Activated T-helper 17 cell treated with anti-CD3 and anti-CD28 coated beads, Interleukin-2, amount 50 U/mL, for 72 hours (primary cell): ENCODE data around the gene FOXN1. TPM values are rescaled to one million over a fixed set of nuclear protein-coding genes. Genes with fewer than 3 reads are reported as not detected.

Experiments
- ATAC-seq: fragments of 150-1000 bp; cut with Tn5 transposase; replicated peaks from 2 replicates; pipeline ENCODE4 v1.10.0; 2021; ENCODE audit warnings: mild to moderate bottlenecking, moderate library complexity
- H3K27ac Mint-ChIP-seq: one replicate; pipeline ENCODE4 v1.8.0; 2022; ENCODE audit warnings: mixed read lengths
- H3K27me3 Mint-ChIP-seq: one replicate; pipeline ENCODE4 v1.8.0; 2022; ENCODE audit warnings: mixed read lengths
- H3K36me3 Mint-ChIP-seq: one replicate; pipeline ENCODE4 v1.8.0; 2022; ENCODE audit warnings: low read depth, mild to moderate bottlenecking, mixed read lengths
- H3K4me1 Mint-ChIP-seq: one replicate; pipeline ENCODE4 v1.8.0; 2022; ENCODE audit warnings: mixed read lengths
- H3K4me3 Mint-ChIP-seq: one replicate; pipeline ENCODE4 v1.8.0; 2022; ENCODE audit warnings: mild to moderate bottlenecking, mixed read lengths
- H3K9me3 Mint-ChIP-seq: one replicate; pipeline ENCODE4 v1.8.0; 2022; ENCODE audit warnings: mixed read lengths
- total RNA-seq, 2 donors: library from RNA; stranded (reverse); gene quantifications; one replicate each; pipeline ENCODE4 v1.2.3, GENCODE V29; 2022

The FOXN1 gene
- total RNA-seq, 2 donors from 2014 or later = not detected

- no peak overlapping the region for H3K4me3 Mint-ChIP-seq
- H3K27ac Mint-ChIP-seq = no peak overlapping the region
- no peaks in the 10 kb centered on the region for H3K4me1 Mint-ChIP-seq
- ATAC-seq = no peak
- H3K36me3 Mint-ChIP-seq = no peaks in the 10 kb centered on the region
- H3K27me3 Mint-ChIP-seq = peaks cover 10% of the 10 kb centered on the region
- H3K9me3 Mint-ChIP-seq = no peaks in the 10 kb centered on the region
Observed at GRCh38 chr17:28501421-28502284, 4.5 kb upstream of the FOXN1 start.

- H3K36me3 Mint-ChIP-seq = no peaks in the 10 kb centered on the region
- peaks cover 13% of the 10 kb centered on the region for H3K27me3 Mint-ChIP-seq
- no peak for ATAC-seq
- no peaks in the 10 kb centered on the region for H3K9me3 Mint-ChIP-seq
- H3K27ac Mint-ChIP-seq = no peak overlapping the region
- H3K4me1 Mint-ChIP-seq = no peaks in the 10 kb centered on the region
- no peak overlapping the region for H3K4me3 Mint-ChIP-seq
Observed at GRCh38 chr17:28503420-28503819, 2.7 kb upstream of the FOXN1 start.

GRCh38 chr17:28506763-28507487, 777 bp downstream of the FOXN1 start:
- Mint-ChIP-seq H3K4me1 (no peaks in the 10 kb centered on the region), H3K36me3 (no peaks in the 10 kb centered on the region), H3K27ac (no peak overlapping the region), H3K9me3 (no peaks in the 10 kb centered on the region), H3K4me3 (no peak overlapping the region), H3K27me3 (peaks cover 32% of the 10 kb centered on the region)
- no peak for ATAC-seq

- no peaks in the 10 kb centered on the region for H3K4me1 Mint-ChIP-seq
- no peak overlapping the region for H3K27ac Mint-ChIP-seq
- H3K9me3 Mint-ChIP-seq = no peaks in the 10 kb centered on the region
- peaks cover 32% of the 10 kb centered on the region for H3K27me3 Mint-ChIP-seq
- no peak for ATAC-seq
- H3K4me3 Mint-ChIP-seq = no peak overlapping the region
- no peaks in the 10 kb centered on the region for H3K36me3 Mint-ChIP-seq
Observed at GRCh38 chr17:28507567-28508203, 1.5 kb downstream of the FOXN1 start.

GRCh38 chr17:28508211-28508724, 2.1 kb downstream of the FOXN1 start:
- no peaks in the 10 kb centered on the region for H3K4me1 Mint-ChIP-seq
- peaks cover 33% of the 10 kb centered on the region for H3K27me3 Mint-ChIP-seq
- H3K36me3 Mint-ChIP-seq = no peaks in the 10 kb centered on the region
- no peak overlapping the region for H3K4me3 Mint-ChIP-seq
- H3K27ac Mint-ChIP-seq = no peak overlapping the region
- no peaks in the 10 kb centered on the region for H3K9me3 Mint-ChIP-seq
- no peak for ATAC-seq

- no peak for ATAC-seq
- peak overlapping the region; percentile 11 for H3K27ac Mint-ChIP-seq
- H3K4me3 Mint-ChIP-seq = no peak overlapping the region
- H3K36me3 Mint-ChIP-seq = no peaks in the 10 kb centered on the region
- peaks cover 38% of the 10 kb centered on the region for H3K27me3 Mint-ChIP-seq
- no peaks in the 10 kb centered on the region for H3K9me3 Mint-ChIP-seq
- H3K4me1 Mint-ChIP-seq = no peaks in the 10 kb centered on the region
Observed at GRCh38 chr17:28509789-28510188, 3.6 kb downstream of the FOXN1 start.

- Mint-ChIP-seq H3K4me1 (no peaks in the 10 kb centered on the region), H3K4me3 (no peak overlapping the region), H3K27ac (no peak overlapping the region), H3K27me3 (peaks cover 30% of the 10 kb centered on the region), H3K36me3 (no peaks in the 10 kb centered on the region), H3K9me3 (no peaks in the 10 kb centered on the region)
- no peak for ATAC-seq
Observed at GRCh38 chr17:28511858-28512461, 5.8 kb downstream of the FOXN1 start.

- Mint-ChIP-seq H3K27ac (peak overlapping the region; percentile 57), H3K9me3 (no peaks in the 10 kb centered on the region), H3K4me3 (no peak overlapping the region), H3K36me3 (no peaks in the 10 kb centered on the region), H3K4me1 (no peaks in the 10 kb centered on the region), H3K27me3 (peaks cover 26% of the 10 kb centered on the region)
- ATAC-seq = no peak
Observed at GRCh38 chr17:28513476-28513875, 7.3 kb downstream of the FOXN1 start.

GRCh38 chr17:28514561-28515002, 8.4 kb downstream of the FOXN1 start:
- H3K4me1 Mint-ChIP-seq = no peaks in the 10 kb centered on the region
- H3K36me3 Mint-ChIP-seq = no peaks in the 10 kb centered on the region
- H3K27ac Mint-ChIP-seq = no peak overlapping the region
- no peak for ATAC-seq
- no peak overlapping the region for H3K4me3 Mint-ChIP-seq
- H3K27me3 Mint-ChIP-seq = peaks cover 20% of the 10 kb centered on the region
- H3K9me3 Mint-ChIP-seq = no peaks in the 10 kb centered on the region

GRCh38 chr17:28515518-28515917, 9.4 kb downstream of the FOXN1 start:
- ATAC-seq = no peak

GRCh38 chr17:28518132-28518531, 12.0 kb downstream of the FOXN1 start:
- Mint-ChIP-seq H3K36me3 (no peaks in the 10 kb centered on the region), H3K27ac (no peak overlapping the region), H3K9me3 (no peaks in the 10 kb centered on the region), H3K27me3 (peaks cover 8% of the 10 kb centered on the region), H3K4me3 (no peak overlapping the region), H3K4me1 (no peaks in the 10 kb centered on the region)
- no peak for ATAC-seq

More at GRCh38 chr17:28515518-28515917, 9.4 kb downstream of the FOXN1 start:
- H3K4me3 Mint-ChIP-seq = no peak overlapping the region
- H3K9me3 Mint-ChIP-seq = no peaks in the 10 kb centered on the region
- H3K4me1 Mint-ChIP-seq = no peaks in the 10 kb centered on the region
- no peaks in the 10 kb centered on the region for H3K36me3 Mint-ChIP-seq
- peaks cover 10% of the 10 kb centered on the region for H3K27me3 Mint-ChIP-seq
- no peak overlapping the region for H3K27ac Mint-ChIP-seq

- ATAC-seq = no peak
- Mint-ChIP-seq H3K4me1 (no peaks in the 10 kb centered on the region), H3K9me3 (no peaks in the 10 kb centered on the region), H3K4me3 (no peak overlapping the region), H3K27ac (no peak overlapping the region), H3K36me3 (no peaks in the 10 kb centered on the region), H3K27me3 (peaks cover 4% of the 10 kb centered on the region)
Observed at GRCh38 chr17:28518578-28518977, 12.4 kb downstream of the FOXN1 start.

- H3K4me3 Mint-ChIP-seq = no peak overlapping the region
- H3K9me3 Mint-ChIP-seq = no peaks in the 10 kb centered on the region
- no peaks in the 10 kb centered on the region for H3K4me1 Mint-ChIP-seq
Observed at GRCh38 chr17:28519236-28519635, 13.1 kb downstream of the FOXN1 start.

GRCh38 chr17:28520687-28521086, 14.5 kb downstream of the FOXN1 start:
- ATAC-seq = no peak
- Mint-ChIP-seq H3K4me3 (no peak overlapping the region), H3K36me3 (no peaks in the 10 kb centered on the region)

More at GRCh38 chr17:28519236-28519635, 13.1 kb downstream of the FOXN1 start:
- H3K27me3 Mint-ChIP-seq = no peaks in the 10 kb centered on the region
- H3K27ac Mint-ChIP-seq = no peak overlapping the region
- ATAC-seq = no peak
- H3K36me3 Mint-ChIP-seq = no peaks in the 10 kb centered on the region

More at GRCh38 chr17:28520687-28521086, 14.5 kb downstream of the FOXN1 start:
- no peaks in the 10 kb centered on the region for H3K9me3 Mint-ChIP-seq
- H3K27ac Mint-ChIP-seq = no peak overlapping the region
- no peaks in the 10 kb centered on the region for H3K27me3 Mint-ChIP-seq
- no peaks in the 10 kb centered on the region for H3K4me1 Mint-ChIP-seq
